Kasumi-1 (cell line): ENCODE measurements around the gene UBXN7.
"Not testable (repeated sequence)": the region's sequence is repeated elsewhere in the genome, so short reads cannot be mapped to it uniquely, and the experiment has no call there.

ENCODE experiments used
- DNase-seq, 2 experiments: peaks; one replicate each; lab custom pipeline; 2025; lab: John Stamatoyannopoulos, UW

UBXN7 gene

GRCh38 chr3:196355668-196356067, 76.6 kb downstream of the UBXN7 start:
- no peak for DNase-seq

- DNase-seq = no peak
Observed at GRCh38 chr3:196354132-196354531, 78.1 kb downstream of the UBXN7 start.

- DNase-seq = no peak
Observed at GRCh38 chr3:196351541-196351940, 80.7 kb downstream of the UBXN7 start.

GRCh38 chr3:196350067-196350466, 82.2 kb downstream of the UBXN7 start:
- no peak for DNase-seq

- DNase-seq = no peak
Observed at GRCh38 chr3:196348698-196349097, 83.5 kb downstream of the UBXN7 start.

GRCh38 chr3:196344663-196345062, 87.6 kb downstream of the UBXN7 start:
- DNase-seq = peak; percentile 97 to 99

- not testable (repeated sequence) for DNase-seq
Observed at GRCh38 chr3:196343917-196344316, 88.3 kb downstream of the UBXN7 start.

GRCh38 chr3:196341137-196341536, 91.1 kb downstream of the UBXN7 start:
- DNase-seq = peak; percentile 49 to 51

- no peak for DNase-seq
Observed at GRCh38 chr3:196340466-196340865, 91.8 kb downstream of the UBXN7 start.

- no peak for DNase-seq
Observed at GRCh38 chr3:196339493-196340254, 92.6 kb downstream of the UBXN7 start.

- DNase-seq = no peak
Observed at GRCh38 chr3:196339044-196339443, 93.2 kb downstream of the UBXN7 start.

- no peak for DNase-seq
Observed at GRCh38 chr3:196336319-196337145, 95.7 kb downstream of the UBXN7 start.

GRCh38 chr3:196335503-196335948, 96.7 kb downstream of the UBXN7 start:
- no peak for DNase-seq

- no peak for DNase-seq
Observed at GRCh38 chr3:196334982-196335381, 97.2 kb downstream of the UBXN7 start.

- no peak for DNase-seq
Observed at GRCh38 chr3:196332168-196332567, 100.1 kb downstream of the UBXN7 start.

- DNase-seq = no peak
Observed at GRCh38 chr3:196327405-196327804, 104.8 kb downstream of the UBXN7 start.

GRCh38 chr3:196326936-196327335, 105.3 kb downstream of the UBXN7 start:
- DNase-seq = no peak

GRCh38 chr3:196323691-196324090, 108.5 kb downstream of the UBXN7 start:
- peak; percentile 10 to 24 for DNase-seq

- DNase-seq = no peak
Observed at GRCh38 chr3:196323016-196323415, 109.2 kb downstream of the UBXN7 start.

GRCh38 chr3:196321162-196321561, 111.1 kb downstream of the UBXN7 start:
- DNase-seq = peak; percentile 66

- DNase-seq = peak in 1 of 2 experiments; percentile 12
Observed at GRCh38 chr3:196320137-196320536, 112.1 kb downstream of the UBXN7 start.

GRCh38 chr3:196317687-196318467, 114.3 kb downstream of the UBXN7 start, which contains the start of gene DYNLT2B:
Gene DYNLT2B (minus strand): TSS chr3:196318240. CDS start chr3:196318152, 88 bp downstream.
- peak; percentile 74 to 79 for DNase-seq
